Pons (tissue), 1 donor: ENCODE results near the gene GPR107.

Source experiments
- DNase-seq: peaks from one replicate; pipeline ENCODE4 v3.0.0-alpha.2; 2016; ENCODE audit warnings: low spot score

Gene GPR107

GRCh38 chr9:130054325-130054786 is 650 bp downstream of the GPR107 start:
- no peak for DNase-seq

- no peak for DNase-seq
Observed at GRCh38 chr9:130054820-130055219, 1.1 kb downstream of the GPR107 start.

- DNase-seq: no peak
Observed at GRCh38 chr9:130058154-130058553, 4.4 kb downstream of the GPR107 start.

- DNase-seq: no peak
Observed at GRCh38 chr9:130058887-130059286, 5.2 kb downstream of the GPR107 start.

GRCh38 chr9:130060296-130060695 is 6.6 kb downstream of the GPR107 start:
- no peak for DNase-seq

GRCh38 chr9:130062750-130063149 is 9.0 kb downstream of the GPR107 start:
- DNase-seq: no peak

GRCh38 chr9:130064621-130065020 is 10.9 kb downstream of the GPR107 start:
- no peak for DNase-seq

GRCh38 chr9:130069048-130069447 is 15.3 kb downstream of the GPR107 start:
- DNase-seq: no peak

- no peak for DNase-seq
Observed at GRCh38 chr9:130072515-130073235, 19.0 kb downstream of the GPR107 start.

- DNase-seq: no peak
Observed at GRCh38 chr9:130073373-130073772, 19.7 kb downstream of the GPR107 start.

GRCh38 chr9:130078547-130078946 is 24.8 kb downstream of the GPR107 start:
- peak; percentile 80 for DNase-seq

GRCh38 chr9:130084337-130084736 is 30.6 kb downstream of the GPR107 start:
- DNase-seq: no peak

GRCh38 chr9:130088051-130088450 is 34.3 kb downstream of the GPR107 start:
- DNase-seq: peak; percentile 55

GRCh38 chr9:130089141-130089540 is 35.4 kb downstream of the GPR107 start:
- no peak for DNase-seq

GRCh38 chr9:130090915-130091314 is 37.2 kb downstream of the GPR107 start:
- no peak for DNase-seq

GRCh38 chr9:130092910-130093309 is 39.2 kb downstream of the GPR107 start:
- no peak for DNase-seq

- no peak for DNase-seq
Observed at GRCh38 chr9:130095872-130096271, 42.2 kb downstream of the GPR107 start.

- DNase-seq: no peak
Observed at GRCh38 chr9:130100681-130101080, 47.0 kb downstream of the GPR107 start.

- no peak for DNase-seq
Observed at GRCh38 chr9:130101915-130102314, 48.2 kb downstream of the GPR107 start.

- no peak for DNase-seq
Observed at GRCh38 chr9:130104491-130105193, 50.9 kb downstream of the GPR107 start.

GRCh38 chr9:130106860-130107233 is 53.1 kb downstream of the GPR107 start:
- DNase-seq: no peak

GRCh38 chr9:130107234-130107861 is 53.6 kb downstream of the GPR107 start:
- peak; percentile 88 for DNase-seq

- DNase-seq: no peak
Observed at GRCh38 chr9:130107955-130108354, 54.2 kb downstream of the GPR107 start.
